ENCODE data around the gene HOXD3.

DNA sequence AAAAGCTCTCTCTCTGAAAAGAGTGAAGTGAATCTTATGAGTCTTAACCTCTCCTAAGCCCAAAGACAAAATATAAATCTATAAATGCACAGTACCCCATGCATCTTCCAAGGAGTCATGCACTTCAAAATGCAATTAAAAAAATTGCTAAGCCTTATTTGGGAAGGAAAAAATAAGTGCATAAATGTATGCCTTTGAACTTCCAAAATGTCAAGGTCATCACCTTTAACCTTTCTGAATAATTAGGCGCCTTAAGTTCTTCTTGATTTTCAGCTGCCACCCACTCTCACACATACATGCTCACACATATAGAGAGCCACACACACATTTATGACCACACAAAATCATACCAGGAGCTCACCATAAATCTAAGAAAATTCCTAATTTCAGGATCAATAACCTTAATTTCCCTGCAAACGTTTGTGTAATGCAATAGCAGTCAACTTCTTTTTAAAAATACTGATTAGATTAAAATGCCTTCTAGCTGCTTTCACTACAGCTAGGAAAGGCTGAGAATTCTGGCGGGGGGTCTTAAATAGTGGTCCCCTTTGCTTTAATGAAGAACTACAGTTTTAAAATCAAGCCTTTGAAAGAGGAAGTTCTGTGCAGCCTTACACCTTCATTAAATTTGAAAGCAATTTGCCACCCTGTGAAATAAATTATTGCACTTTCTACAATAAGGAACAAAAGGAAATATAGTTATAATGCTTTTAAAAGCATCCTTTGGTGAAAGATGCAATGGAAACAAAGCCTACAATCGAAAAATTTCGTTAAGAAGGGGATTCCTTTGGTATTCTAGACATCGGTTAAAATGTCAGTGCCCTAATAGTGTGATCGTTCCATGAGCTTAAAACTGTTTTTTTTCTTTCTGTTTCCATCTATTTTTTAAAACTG, 46.4 kb upstream of the HOXD3 start:
- TF ChIP-seq, protein P1, sequence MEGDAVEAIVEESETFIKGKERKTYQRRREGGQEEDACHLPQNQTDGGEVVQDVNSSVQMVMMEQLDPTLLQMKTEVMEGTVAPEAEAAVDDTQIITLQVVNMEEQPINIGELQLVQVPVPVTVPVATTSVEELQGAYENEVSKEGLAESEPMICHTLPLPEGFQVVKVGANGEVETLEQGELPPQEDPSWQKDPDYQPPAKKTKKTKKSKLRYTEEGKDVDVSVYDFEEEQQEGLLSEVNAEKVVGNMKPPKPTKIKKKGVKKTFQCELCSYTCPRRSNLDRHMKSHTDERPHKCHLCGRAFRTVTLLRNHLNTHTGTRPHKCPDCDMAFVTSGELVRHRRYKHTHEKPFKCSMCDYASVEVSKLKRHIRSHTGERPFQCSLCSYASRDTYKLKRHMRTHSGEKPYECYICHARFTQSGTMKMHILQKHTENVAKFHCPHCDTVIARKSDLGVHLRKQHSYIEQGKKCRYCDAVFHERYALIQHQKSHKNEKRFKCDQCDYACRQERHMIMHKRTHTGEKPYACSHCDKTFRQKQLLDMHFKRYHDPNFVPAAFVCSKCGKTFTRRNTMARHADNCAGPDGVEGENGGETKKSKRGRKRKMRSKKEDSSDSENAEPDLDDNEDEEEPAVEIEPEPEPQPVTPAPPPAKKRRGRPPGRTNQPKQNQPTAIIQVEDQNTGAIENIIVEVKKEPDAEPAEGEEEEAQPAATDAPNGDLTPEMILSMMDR (conservative IDR thresholded peaks at IDR 0.05; ENCODE audit: low read length) = no peak
- TF ChIP-seq EZH2phosphoT487 (IDR thresholded peaks at IDR 0.05; ENCODE audit: borderline replicate concordance) = no peak
